ENCODE results near the gene STXBP1. TPM values are rescaled to one million over a fixed set of nuclear protein-coding genes. Genes with fewer than 3 reads are reported as not detected.

Gene STXBP1
- total and polyA plus RNA-seq, 2 experiments from 2014 or later, result 28.5 to 43.7 TPM

- H3K9me2 ChIP-seq (ENCODE audit: insufficient read depth), result no peaks in the 10 kb centered on the region
- WGBS, 2 experiments (ENCODE audit: low coverage in 1 of 2, low lambda C conversion rate in 2 of 2, missing lambda C conversion rate in 2 of 2), result 92 to 96% methylated on average over 8 of the region's 8 CpGs
- no peaks in the 10 kb centered on the region for H3K36me3 ChIP-seq (ENCODE audit: low read depth)
- H4K20me1 ChIP-seq (ENCODE audit: insufficient read depth), result peaks cover 4% of the 10 kb centered on the region; the same call in 1 of the 2 replicates
- H3K4me2 ChIP-seq (ENCODE audit: unreplicated experiment), result no peak overlapping the region
- no peaks in the 10 kb centered on the region for H3K9me3 ChIP-seq (ENCODE audit: low read depth)
- DNase-seq, result no peak
- no peak for TF ChIP-seq EZH2phosphoT487 (IDR thresholded peaks at IDR 0.05; ENCODE audit: insufficient read depth, low read depth)
- TF ChIP-seq EZH2 (IDR thresholded peaks at IDR 0.05; ENCODE audit: insufficient read depth, poor library complexity, severe bottlenecking), result no peak
- no peak overlapping the region for H3K27ac ChIP-seq
- H3F3A ChIP-seq (ENCODE audit: insufficient read depth), result no peaks in the 10 kb centered on the region
- H3K79me2 ChIP-seq (ENCODE audit: insufficient read depth), result peaks cover 80% of the 10 kb centered on the region
- no peak overlapping the region for H3K9ac ChIP-seq
- no peak overlapping the region for H3K4me3 ChIP-seq
- 0 out of 2 replicates have a peak, but pooled peaks cover under 1% of the 10 kb centered on the region for H3K4me1 ChIP-seq (ENCODE audit: insufficient read depth)
- H2AFZ ChIP-seq, result no peak overlapping the region
- in situ Hi-C loops (cut with MboI), result no loop called here
- H3K27me3 ChIP-seq (replicated peaks; ENCODE audit: insufficient read depth), result no peaks in the 10 kb centered on the region
Measured at GRCh38 chr9:127626752-127627493, 14.8 kb downstream of the STXBP1 start.

GRCh38 chr9:127627494-127627855 is 15.4 kb downstream of the STXBP1 start:
- Histone ChIP-seq H3K4me3 (no peak overlapping the region), H3F3A (ENCODE audit: insufficient read depth) (no peaks in the 10 kb centered on the region), H3K4me1 (ENCODE audit: insufficient read depth) (no peaks in the 10 kb centered on the region), H2AFZ (no peak overlapping the region), H3K9me2 (ENCODE audit: insufficient read depth) (no peaks in the 10 kb centered on the region), H3K36me3 (ENCODE audit: low read depth) (no peaks in the 10 kb centered on the region), H4K20me1 (ENCODE audit: insufficient read depth) (peaks cover 4% of the 10 kb centered on the region; the same call in 1 of the 2 replicates), H3K27ac (no peak overlapping the region), H3K9ac (no peak overlapping the region), H3K9me3 (ENCODE audit: low read depth) (no peaks in the 10 kb centered on the region), H3K27me3 (replicated peaks; ENCODE audit: insufficient read depth) (no peaks in the 10 kb centered on the region), H3K4me2 (ENCODE audit: unreplicated experiment) (no peak overlapping the region), H3K79me2 (ENCODE audit: insufficient read depth) (peaks cover 76% of the 10 kb centered on the region)
- in situ Hi-C loops (cut with MboI), result no loop called here
- WGBS, 2 experiments (ENCODE audit: low coverage in 1 of 2, low lambda C conversion rate in 2 of 2, missing lambda C conversion rate in 2 of 2), result 38 to 52% methylated on average over 2 of the region's 2 CpGs
- DNase-seq, result no peak
- no peak for TF ChIP-seq EZH2 (IDR thresholded peaks at IDR 0.05; ENCODE audit: insufficient read depth, poor library complexity, severe bottlenecking)
- TF ChIP-seq EZH2phosphoT487 (IDR thresholded peaks at IDR 0.05; ENCODE audit: insufficient read depth, low read depth), result no peak

- Histone ChIP-seq H2AFZ (no peak overlapping the region), H3K4me1 (ENCODE audit: insufficient read depth) (no peaks in the 10 kb centered on the region), H3K9me3 (ENCODE audit: low read depth) (no peaks in the 10 kb centered on the region), H3K27ac (no peak overlapping the region), H4K20me1 (ENCODE audit: insufficient read depth) (peaks cover 4% of the 10 kb centered on the region; the same call in 1 of the 2 replicates), H3K79me2 (ENCODE audit: insufficient read depth) (peaks cover 75% of the 10 kb centered on the region), H3K36me3 (ENCODE audit: low read depth) (no peaks in the 10 kb centered on the region), H3K27me3 (replicated peaks; ENCODE audit: insufficient read depth) (no peaks in the 10 kb centered on the region), H3K4me3 (no peak overlapping the region), H3K9me2 (ENCODE audit: insufficient read depth) (no peaks in the 10 kb centered on the region), H3F3A (ENCODE audit: insufficient read depth) (no peaks in the 10 kb centered on the region), H3K4me2 (ENCODE audit: unreplicated experiment) (no peak overlapping the region), H3K9ac (no peak overlapping the region)
- WGBS, 2 experiments (ENCODE audit: low coverage in 1 of 2, low lambda C conversion rate in 2 of 2, missing lambda C conversion rate in 2 of 2), result 75 to 77% methylated on average over 9 of the region's 9 CpGs
- no peak for DNase-seq
- TF ChIP-seq EZH2 (IDR thresholded peaks at IDR 0.05; ENCODE audit: insufficient read depth, poor library complexity, severe bottlenecking) (no peak), EZH2phosphoT487 (IDR thresholded peaks at IDR 0.05; ENCODE audit: insufficient read depth, low read depth) (no peak)
- in situ Hi-C loops (cut with MboI), result no loop called here
Measured at GRCh38 chr9:127628758-127629467, 16.8 kb downstream of the STXBP1 start.

- no peak overlapping the region for H2AFZ ChIP-seq
- WGBS, 2 experiments (ENCODE audit: low coverage in 1 of 2, low lambda C conversion rate in 2 of 2, missing lambda C conversion rate in 2 of 2), result 80 to 83% methylated on average over 8 of the region's 8 CpGs
- H3K27me3 ChIP-seq (replicated peaks; ENCODE audit: insufficient read depth), result no peaks in the 10 kb centered on the region
- peaks cover 4% of the 10 kb centered on the region; the same call in 1 of the 2 replicates for H4K20me1 ChIP-seq (ENCODE audit: insufficient read depth)
- H3K27ac ChIP-seq, result no peak overlapping the region
- no peaks in the 10 kb centered on the region for H3K9me3 ChIP-seq (ENCODE audit: low read depth)
- H3K9ac ChIP-seq, result no peak overlapping the region
- peak; percentile 6 for DNase-seq
- H3K4me2 ChIP-seq (ENCODE audit: unreplicated experiment), result no peak overlapping the region
- H3K4me1 ChIP-seq (ENCODE audit: insufficient read depth), result no peaks in the 10 kb centered on the region
- H3K9me2 ChIP-seq (ENCODE audit: insufficient read depth), result no peaks in the 10 kb centered on the region
- H3F3A ChIP-seq (ENCODE audit: insufficient read depth), result no peaks in the 10 kb centered on the region
- TF ChIP-seq EZH2 (IDR thresholded peaks at IDR 0.05; ENCODE audit: insufficient read depth, poor library complexity, severe bottlenecking), result no peak
- TF ChIP-seq EZH2phosphoT487 (IDR thresholded peaks at IDR 0.05; ENCODE audit: insufficient read depth, low read depth), result no peak
- no peak overlapping the region for H3K4me3 ChIP-seq
- no peaks in the 10 kb centered on the region for H3K36me3 ChIP-seq (ENCODE audit: low read depth)
- H3K79me2 ChIP-seq (ENCODE audit: insufficient read depth), result peaks cover 80% of the 10 kb centered on the region
- in situ Hi-C loops (cut with MboI), result no loop called here
Measured at GRCh38 chr9:127629468-127630081, 17.5 kb downstream of the STXBP1 start.

All from GM23248 (cell line).